Activated T-cell treated with anti-CD3 and anti-CD28 coated beads, Interleukin-2, amount 50 U/mL, for 72 hours (primary cell): Measurements from ENCODE around the gene YWHAG. TPM values are rescaled to one million over a fixed set of nuclear protein-coding genes. Genes with fewer than 3 reads are reported as not detected.
"Not testable (repeated sequence)": the region's sequence is repeated elsewhere in the genome, so short reads cannot be mapped to it uniquely, and the experiment has no call there.

Experiments
- ATAC-seq, 2 donors: fragments of 150-1000 bp; cut with Tn5 transposase; replicated peaks in 1 of 2; 2 replicates each; pipeline ENCODE4 v1.10.0; 2021; ENCODE audit warnings: moderate library complexity in 2 of 2, mild to moderate bottlenecking in 1 of 2
- DNase-seq, 2 donors: peaks; one replicate each; pipeline ENCODE4 v3.0.0; 2021 to 2022; ENCODE audit warnings: mixed read lengths in 1 of 2
- H3K27ac Mint-ChIP-seq: one replicate; pipeline ENCODE4 v1.8.0; 2022; ENCODE audit warnings: mild to moderate bottlenecking, moderate library complexity, mixed read lengths
- H3K27me3 Mint-ChIP-seq: one replicate; pipeline ENCODE4 v1.8.0; 2022; ENCODE audit warnings: low read depth, mixed read lengths
- H3K36me3 Mint-ChIP-seq, 2 donors: one replicate each; pipeline ENCODE4 v1.8.0; 2022; ENCODE audit warnings: mixed read lengths in 2 of 2, mild to moderate bottlenecking in 1 of 2; ENCODE audit not compliant: insufficient read depth in 2 of 2
- H3K4me1 Mint-ChIP-seq: one replicate; pipeline ENCODE4 v1.8.0; 2022; ENCODE audit warnings: low read depth, mixed read lengths
- H3K4me3 Mint-ChIP-seq, 2 donors: one replicate each; pipeline ENCODE4 v1.8.0; 2022; ENCODE audit warnings: mild to moderate bottlenecking in 2 of 2, mixed read lengths in 2 of 2, moderate library complexity in 2 of 2
- H3K9me3 Mint-ChIP-seq, 2 donors: one replicate each; pipeline ENCODE4 v1.8.0; 2022; ENCODE audit warnings: mixed read lengths in 2 of 2
- total RNA-seq, 2 donors: library from RNA; stranded (reverse); gene quantifications; one replicate each; pipeline ENCODE4 v1.2.3, GENCODE V29; 2022

Gene YWHAG
- total RNA-seq, 2 donors from 2014 or later, result 107 to 120 TPM

- Mint-ChIP-seq H3K27ac (no peak overlapping the region), H3K36me3 (no peaks in the 10 kb centered on the region), H3K9me3 (no peaks in the 10 kb centered on the region), H3K27me3 (peaks cover 12% of the 10 kb centered on the region), H3K4me3 (no peak overlapping the region), H3K4me1 (peaks cover 13% of the 10 kb centered on the region)
- ATAC-seq (no peak), DNase-seq (no peak)
Measured at GRCh38 chr7:76369018-76369417, 10.2 kb upstream of the YWHAG start.

- ATAC-seq (no peak), DNase-seq (no peak)
- no peak overlapping the region for H3K27ac Mint-ChIP-seq
- H3K27me3 Mint-ChIP-seq, result peaks cover 6% of the 10 kb centered on the region
- H3K4me1 Mint-ChIP-seq, result peaks cover 20% of the 10 kb centered on the region
- no peak overlapping the region for H3K4me3 Mint-ChIP-seq
- no peaks in the 10 kb centered on the region for H3K36me3 Mint-ChIP-seq
- H3K9me3 Mint-ChIP-seq, result no peaks in the 10 kb centered on the region
Measured at GRCh38 chr7:76368190-76368589, 9.4 kb upstream of the YWHAG start.

- no peak for ATAC-seq
- H3K4me3 Mint-ChIP-seq, result peak overlapping the region; percentile 73 to 75
- no peak overlapping the region for H3K27ac Mint-ChIP-seq
- H3K4me1 Mint-ChIP-seq, result peaks cover 29% of the 10 kb centered on the region
- peak in 1 of 2 donors; percentile 23 for DNase-seq
- peaks cover 5% of the 10 kb centered on the region for H3K27me3 Mint-ChIP-seq
- H3K9me3 Mint-ChIP-seq, result no peaks in the 10 kb centered on the region
- no peaks in the 10 kb centered on the region for H3K36me3 Mint-ChIP-seq
Measured at GRCh38 chr7:76364198-76364584, 5.4 kb upstream of the YWHAG start.

GRCh38 chr7:76363754-76364153, 5.0 kb upstream of the YWHAG start:
- H3K4me1 Mint-ChIP-seq, result peaks cover 29% of the 10 kb centered on the region
- not testable (repeated sequence) for H3K9me3 Mint-ChIP-seq, H3K36me3 Mint-ChIP-seq, DNase-seq, ATAC-seq, H3K27ac Mint-ChIP-seq, H3K27me3 Mint-ChIP-seq
- peak overlapping the region; percentile 34 to 75 for H3K4me3 Mint-ChIP-seq

- Mint-ChIP-seq H3K27me3 (no peaks in the 10 kb centered on the region), H3K4me1 (peaks cover 52% of the 10 kb centered on the region), H3K4me3 (peak overlapping the region; percentile 90), H3K9me3 (no peaks in the 10 kb centered on the region), H3K27ac (no peak overlapping the region), H3K36me3 (peaks cover 9 to 19% of the 10 kb centered on the region in 2 donors)
- DNase-seq (no peak), ATAC-seq (no peak)
Measured at GRCh38 chr7:76359978-76360638, 1.3 kb upstream of the YWHAG start.

- H3K27me3 Mint-ChIP-seq, result no peaks in the 10 kb centered on the region
- ATAC-seq, result peak; percentile 95 to 96
- H3K27ac Mint-ChIP-seq, result peak overlapping the region; percentile 97
Measured at GRCh38 chr7:76359111-76359977, 553 bp upstream of the YWHAG start.

GRCh38 chr7:76358011-76358480, 745 bp downstream of the YWHAG start:
- Mint-ChIP-seq H3K4me1 (peaks cover 47% of the 10 kb centered on the region), H3K27ac (peak overlapping the region; percentile 99), H3K36me3 (peaks cover 9 to 25% of the 10 kb centered on the region in 2 donors), H3K27me3 (no peaks in the 10 kb centered on the region), H3K9me3 (no peaks in the 10 kb centered on the region), H3K4me3 (peak overlapping the region; percentile 90 to 99)
- DNase-seq, result peak; percentile 45 to 55
- ATAC-seq, result peak in 1 of 2 donors; percentile 6

More at GRCh38 chr7:76359111-76359977, 553 bp upstream of the YWHAG start:
- H3K36me3 Mint-ChIP-seq, result peaks cover 9 to 25% of the 10 kb centered on the region in 2 donors
- peaks cover 51% of the 10 kb centered on the region for H3K4me1 Mint-ChIP-seq
- H3K4me3 Mint-ChIP-seq, result peak overlapping the region; percentile 90
- no peaks in the 10 kb centered on the region for H3K9me3 Mint-ChIP-seq
- peak; percentile 96 to 97 for DNase-seq

GRCh38 chr7:76357475-76358010, 1.2 kb downstream of the YWHAG start:
- Mint-ChIP-seq H3K4me3 (peak overlapping the region; percentile 90 to 99), H3K9me3 (no peaks in the 10 kb centered on the region), H3K27ac (peak overlapping the region; percentile 99), H3K27me3 (no peaks in the 10 kb centered on the region), H3K36me3 (peaks cover 9 to 25% of the 10 kb centered on the region in 2 donors), H3K4me1 (peaks cover 51% of the 10 kb centered on the region)
- ATAC-seq (no peak), DNase-seq (no peak)

- H3K4me3 Mint-ChIP-seq, result peak overlapping the region; percentile 90 to 99
Measured at GRCh38 chr7:76356823-76357222, 2.0 kb downstream of the YWHAG start.

GRCh38 chr7:76356115-76356514, 2.7 kb downstream of the YWHAG start:
- Mint-ChIP-seq H3K9me3 (no peaks in the 10 kb centered on the region), H3K36me3 (peaks cover 9 to 28% of the 10 kb centered on the region in 2 donors), H3K4me3 (peak overlapping the region; percentile 35 to 77), H3K27ac (peak overlapping the region; percentile 94), H3K27me3 (no peaks in the 10 kb centered on the region), H3K4me1 (peaks cover 66% of the 10 kb centered on the region)
- DNase-seq (no peak), ATAC-seq (no peak)

More at GRCh38 chr7:76356823-76357222, 2.0 kb downstream of the YWHAG start:
- Mint-ChIP-seq H3K27ac (peak overlapping the region; percentile 99), H3K9me3 (no peaks in the 10 kb centered on the region), H3K36me3 (peaks cover 9 to 25% of the 10 kb centered on the region in 2 donors), H3K4me1 (peaks cover 59% of the 10 kb centered on the region), H3K27me3 (no peaks in the 10 kb centered on the region)
- DNase-seq, result no peak
- no peak for ATAC-seq

GRCh38 chr7:76354981-76355730, 3.6 kb downstream of the YWHAG start:
- H3K27me3 Mint-ChIP-seq, result no peaks in the 10 kb centered on the region
- H3K36me3 Mint-ChIP-seq, result peaks cover 9 to 31% of the 10 kb centered on the region in 2 donors
- peaks cover 75% of the 10 kb centered on the region for H3K4me1 Mint-ChIP-seq
- DNase-seq (no peak), ATAC-seq (no peak)
- no peak overlapping the region for H3K27ac Mint-ChIP-seq
- H3K9me3 Mint-ChIP-seq, result no peaks in the 10 kb centered on the region
- peak overlapping the region; percentile 35 to 77 for H3K4me3 Mint-ChIP-seq

- Mint-ChIP-seq H3K4me3 (no peak overlapping the region), H3K9me3 (no peaks in the 10 kb centered on the region), H3K36me3 (peaks cover 9 to 35% of the 10 kb centered on the region in 2 donors), H3K4me1 (peaks cover 75% of the 10 kb centered on the region), H3K27me3 (no peaks in the 10 kb centered on the region), H3K27ac (peak overlapping the region; percentile 2)
- DNase-seq (no peak), ATAC-seq (no peak)
Measured at GRCh38 chr7:76354516-76354915, 4.3 kb downstream of the YWHAG start.
